Measurements from ENCODE around the gene NDE1. TPM values are rescaled to one million over a fixed set of nuclear protein-coding genes. Genes with fewer than 3 reads are reported as not detected.

Gene NDE1
- total and polyA plus RNA-seq, 9 of the 15 experiments (the other 6 are each of a cell fraction or from before 2014, with no cell fraction given), result 3.1 to 59.9 (median 30.0) TPM

DNA sequence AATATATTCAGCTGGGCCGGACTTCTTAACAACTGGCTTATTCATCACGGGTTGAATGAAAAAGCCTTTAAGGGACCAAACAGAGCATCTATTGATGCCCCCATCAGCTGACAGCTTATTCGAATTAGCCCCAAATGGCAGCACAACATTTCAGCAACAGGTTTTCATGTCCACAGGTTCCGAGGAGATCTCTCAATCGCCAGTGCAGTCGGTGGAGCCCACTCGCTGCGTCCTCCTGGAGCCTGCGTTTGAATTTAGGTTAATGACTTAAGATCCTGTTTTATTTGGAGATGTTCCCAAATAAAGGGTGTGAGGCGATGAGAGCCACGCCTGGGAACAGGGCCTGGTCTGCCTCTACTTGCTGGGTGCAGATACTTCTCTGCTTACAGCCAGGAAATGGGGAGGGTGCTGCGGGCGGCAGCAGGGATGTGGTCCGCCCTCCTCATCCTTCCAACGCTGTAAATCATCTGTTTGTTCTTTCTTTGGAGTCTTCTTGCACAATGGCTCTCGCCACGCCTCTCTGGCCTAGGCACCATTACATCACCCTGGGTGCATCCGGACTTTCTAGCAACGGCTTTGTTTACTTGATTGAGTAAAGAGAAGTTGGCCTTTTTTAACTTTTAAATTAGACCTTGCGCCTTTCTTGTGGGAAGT lies 22.6 kb downstream of the NDE1 start:
- ChIA-PET CTCF (ENCODE audit: low intra/inter-chr PET ratio) (no interaction called here), POLR2A (interaction anchor here (1.0 to 3.5 kb wide), 2 partner anchors 8 to 10 kb away, joined by 3 to 13 read pairs; no protein-coding TSS in a partner anchor)
- H2AFZ ChIP-seq (ENCODE audit: low read depth, low read length), result no peak overlapping the region
- FAIRE-seq (no peak), ATAC-seq (peak; percentile 63), DNase-seq (ENCODE audit: extremely low read depth in 1 of 4, low spot score in 3 of 4) (peak in 1 of 4 experiments; percentile 21)
- no peak overlapping the region for H3K4me2 ChIP-seq (ENCODE audit: insufficient read depth, low read length)
- in situ Hi-C loops (cut with MboI) (no loop called here), intact Hi-C loops (cut with micrococcal nuclease) (no loop called here)
- peaks cover 52% of the 10 kb centered on the region; the same call in 2 of the 3 replicates for H3K36me3 ChIP-seq (ENCODE audit: control insufficient read depth, insufficient read depth, low read length)
- H3K9me3 ChIP-seq (replicated peaks; ENCODE audit: control insufficient read depth, insufficient read depth, low read depth, low read length), result no peaks in the 10 kb centered on the region
- no peak overlapping the region for H3K27ac ChIP-seq (ENCODE audit: extremely low read depth, low read depth, low read length)
- H3K9me1 ChIP-seq (ENCODE audit: control insufficient read depth, insufficient read depth, low read length), result no peaks in the 10 kb centered on the region
- WGBS (ENCODE audit: insufficient coverage, low coverage, missing lambda C conversion rate), result 76% methylated on average over 18 of the region's 20 CpGs
- no peak overlapping the region for H3K9ac ChIP-seq (ENCODE audit: insufficient read depth in 1 of 2, low read depth in 2 of 2, low read length in 2 of 2)
- no peaks in the 10 kb centered on the region for H3K79me2 ChIP-seq (ENCODE audit: control insufficient read depth, insufficient read depth, low read length)
- H3K4me3 ChIP-seq, result no peak overlapping the region
- H4K20me1 ChIP-seq (replicated peaks; ENCODE audit: control insufficient read depth, insufficient read depth, low read length), result no peaks in the 10 kb centered on the region
- no peaks in the 10 kb centered on the region for H3K27me3 ChIP-seq (ENCODE audit: control insufficient read depth in 2 of 2, insufficient read depth in 2 of 2, low read length in 2 of 2)
- BruUV-seq (replicated peaks), result no TSS peak
- no peaks in the 10 kb centered on the region for H3K4me1 ChIP-seq (replicated peaks in 1 of 2; ENCODE audit: control insufficient read depth in 2 of 2, insufficient read depth in 2 of 2, low read length in 2 of 2)
- no peak for TF ChIP-seq PBX2 (CRISPR knock-in tag; IDR thresholded peaks at IDR 0.05; ENCODE audit: low read depth)
- peak; percentile 91 for TF ChIP-seq PBX2 (tag; conservative IDR thresholded peaks at IDR 0.05; ENCODE audit: low read depth)
- TF ChIP-seq, protein P1, sequence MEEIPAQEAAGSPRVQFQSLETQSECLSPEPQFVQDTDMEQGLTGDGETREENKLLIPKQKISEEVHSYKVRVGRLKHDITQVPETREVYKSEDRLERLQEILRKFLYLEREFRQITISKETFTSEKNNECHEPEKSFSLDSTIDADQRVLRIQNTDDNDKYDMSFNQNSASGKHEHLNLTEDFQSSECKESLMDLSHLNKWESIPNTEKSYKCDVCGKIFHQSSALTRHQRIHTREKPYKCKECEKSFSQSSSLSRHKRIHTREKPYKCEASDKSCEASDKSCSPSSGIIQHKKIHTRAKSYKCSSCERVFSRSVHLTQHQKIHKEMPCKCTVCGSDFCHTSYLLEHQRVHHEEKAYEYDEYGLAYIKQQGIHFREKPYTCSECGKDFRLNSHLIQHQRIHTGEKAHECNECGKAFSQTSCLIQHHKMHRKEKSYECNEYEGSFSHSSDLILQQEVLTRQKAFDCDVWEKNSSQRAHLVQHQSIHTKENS (CRISPR knock-in tag; IDR thresholded peaks at IDR 0.05), result no peak
- TF ChIP-seq CBX8 (IDR thresholded peaks at IDR 0.05; ENCODE audit: borderline replicate concordance, extremely low read depth, low read depth, low read length, poor library complexity, severe bottlenecking), result no peak
- TF ChIP-seq JUND (IDR thresholded peaks at IDR 0.05; ENCODE audit: borderline replicate concordance, low read depth, low read length), result peak; percentile 39; the same call in 1 of the 2 replicates
- no peak; the same call in 2 of the 3 replicates for TF ChIP-seq JUND (tag; IDR thresholded peaks at IDR 0.05; ENCODE audit: borderline replicate concordance, low read depth, low read length)
- TF ChIP-seq CEBPB (tag; IDR thresholded peaks at IDR 0.05), result peak; percentile 97
- TF ChIP-seq NR4A1 (CRISPR knock-in tag; IDR thresholded peaks at IDR 0.05), result no peak
- no peak for TF ChIP-seq NR4A1 (tag; IDR thresholded peaks at IDR 0.05)
- TF ChIP-seq SOX6 (IDR thresholded peaks at IDR 0.05), result peak; percentile 38; the same call in 1 of the 2 replicates
- TF ChIP-seq ZNF324 (CRISPR knock-in tag; IDR thresholded peaks at IDR 0.05), result no peak
- TF ChIP-seq SUPT5H (IDR thresholded peaks at IDR 0.05), result no peak
- peak; percentile 81 for TF ChIP-seq MEIS2 (IDR thresholded peaks at IDR 0.05; ENCODE audit: partially characterized antibody)
- no peak for TF ChIP-seq XRCC5 (IDR thresholded peaks at IDR 0.05; ENCODE audit: low read depth, low read length)
- TF ChIP-seq, protein P2, sequence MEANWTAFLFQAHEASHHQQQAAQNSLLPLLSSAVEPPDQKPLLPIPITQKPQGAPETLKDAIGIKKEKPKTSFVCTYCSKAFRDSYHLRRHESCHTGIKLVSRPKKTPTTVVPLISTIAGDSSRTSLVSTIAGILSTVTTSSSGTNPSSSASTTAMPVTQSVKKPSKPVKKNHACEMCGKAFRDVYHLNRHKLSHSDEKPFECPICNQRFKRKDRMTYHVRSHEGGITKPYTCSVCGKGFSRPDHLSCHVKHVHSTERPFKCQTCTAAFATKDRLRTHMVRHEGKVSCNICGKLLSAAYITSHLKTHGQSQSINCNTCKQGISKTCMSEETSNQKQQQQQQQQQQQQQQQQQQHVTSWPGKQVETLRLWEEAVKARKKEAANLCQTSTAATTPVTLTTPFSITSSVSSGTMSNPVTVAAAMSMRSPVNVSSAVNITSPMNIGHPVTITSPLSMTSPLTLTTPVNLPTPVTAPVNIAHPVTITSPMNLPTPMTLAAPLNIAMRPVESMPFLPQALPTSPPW (CRISPR knock-in tag; IDR thresholded peaks at IDR 0.05), result peak; percentile 43; the same call in 1 of the 2 replicates
- TF ChIP-seq BRD4 (IDR thresholded peaks at IDR 0.05), result no peak
- peak; percentile 86 for TF ChIP-seq CEBPG (CRISPR knock-in tag; IDR thresholded peaks at IDR 0.05)
- TF ChIP-seq CEBPG (tag; conservative IDR thresholded peaks at IDR 0.05 in 1 of 2, IDR thresholded peaks at IDR 0.05 in 1 of 2), result peak; percentile 86 to 88
